HCT116 (cell line): ENCODE data around the gene MALRD1.

Source experiments
- CEBPB ChIP-seq: IDR thresholded peaks from 2 replicates; pipeline ENCODE4 v1.6.1; 2012; ENCODE audit warnings: low read depth
- CTCF ChIP-seq, 3 experiments: fragments of 200-600 bp in 1 of 3; sonication (generic) in 1 of 3; IDR thresholded peaks in 2 of 3; conservative IDR thresholded peaks in 1 of 3; 2 replicates each; pipeline ENCODE4 v1.5.1; 2012 to 2017; ENCODE audit warnings: low read depth in 2 of 3, low read length in 2 of 3, antibody characterized with exemption in 1 of 3, borderline replicate concordance in 1 of 3, control low read depth in 1 of 3, mild to moderate bottlenecking in 1 of 3, mixed read lengths in 1 of 3, mixed run types in 1 of 3, moderate library complexity in 1 of 3; ENCODE audit not compliant: insufficient read depth in 1 of 3
- EZH2 ChIP-seq: fragments of 200-600 bp; sonication (generic); IDR thresholded peaks from 2 replicates; pipeline ENCODE4 v1.6.1; 2017; ENCODE audit warnings: antibody characterized with exemption, mixed run types
- POLR2A ChIP-seq: IDR thresholded peaks from 2 replicates; pipeline ENCODE4 v1.7.0; 2011; ENCODE audit warnings: borderline replicate concordance; ENCODE audit not compliant: insufficient read depth, insufficient read length; ENCODE audit errors: extremely low read depth
- POLR2AphosphoS5 ChIP-seq: IDR thresholded peaks from 2 replicates; pipeline ENCODE4 v1.6.1; 2011; ENCODE audit warnings: mild to moderate bottlenecking, low read depth, low read length, moderate library complexity
- REST ChIP-seq: IDR thresholded peaks from 2 replicates; pipeline ENCODE4 v1.6.1; 2012; ENCODE audit warnings: low read depth
- TCF7L2 ChIP-seq: IDR thresholded peaks from 2 replicates; pipeline ENCODE4 v1.7.0; 2011; ENCODE audit warnings: borderline replicate concordance, inconsistent platforms; ENCODE audit not compliant: insufficient read depth, insufficient read length; ENCODE audit errors: extremely low read depth
- ZBTB33 ChIP-seq: IDR thresholded peaks from 2 replicates; pipeline ENCODE4 v1.6.1; 2011; ENCODE audit warnings: mild to moderate bottlenecking, low read length, moderate library complexity; ENCODE audit not compliant: insufficient replicate concordance; ENCODE audit errors: extremely low read depth
- TF ChIP-seq, protein P1 (sequence below): IDR thresholded peaks from 2 replicates; pipeline ENCODE4 v1.6.1; 2012

- TF ChIP-seq, protein P1, sequence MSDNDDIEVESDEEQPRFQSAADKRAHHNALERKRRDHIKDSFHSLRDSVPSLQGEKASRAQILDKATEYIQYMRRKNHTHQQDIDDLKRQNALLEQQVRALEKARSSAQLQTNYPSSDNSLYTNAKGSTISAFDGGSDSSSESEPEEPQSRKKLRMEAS, result no peak
- TF ChIP-seq CTCF (IDR thresholded peaks at IDR 0.05 in 2 of 3, conservative IDR thresholded peaks at IDR 0.05 in 1 of 3; ENCODE audit: borderline replicate concordance in 1 of 3, insufficient read depth in 1 of 3, low read depth in 2 of 3, low read length in 2 of 3) (no peak), EZH2 (no peak), TCF7L2 (no peak), POLR2A (no peak), REST (no peak), ZBTB33 (no peak), CEBPB (no peak), POLR2AphosphoS5 (no peak)
These were observed 735.1 kb downstream of the MALRD1 start for GRCh38 chr10:19783721-19784120.
